ENCODE data around the gene CPED1. TPM values are rescaled to one million over a fixed set of nuclear protein-coding genes. Genes with fewer than 3 reads are reported as not detected.

Gene CPED1
- polyA plus RNA-seq, 1 donor from 2014 or later, result not detected

DNA sequence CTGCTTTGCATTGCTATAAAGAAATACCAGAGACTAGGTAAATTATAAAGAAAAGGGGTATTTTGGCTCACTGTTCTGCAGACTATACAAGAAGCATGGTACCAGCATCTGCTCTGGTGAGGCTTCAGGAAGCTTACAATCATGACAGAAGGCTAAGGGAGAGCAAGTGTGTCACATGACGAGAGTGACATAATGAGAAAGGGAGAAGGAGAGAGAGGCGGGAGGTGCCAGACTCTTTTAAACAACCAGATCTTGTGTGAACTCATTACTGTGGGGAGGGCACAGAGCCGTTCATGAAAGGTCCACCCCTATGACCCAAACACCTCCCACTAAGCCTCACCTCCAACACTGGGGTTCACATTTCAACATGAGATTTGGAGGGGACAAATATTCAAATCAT is 281.3 kb downstream of the CPED1 start:
- no peaks in the 10 kb centered on the region for H3K79me2 ChIP-seq (replicated peaks; ENCODE audit: insufficient read depth, low read length)
- no peak overlapping the region for H3K9ac ChIP-seq (ENCODE audit: low read length)
- H3K9me3 ChIP-seq (ENCODE audit: low read length), result no peaks in the 10 kb centered on the region
- H3K9me2 ChIP-seq (ENCODE audit: insufficient read depth, low read length), result no peaks in the 10 kb centered on the region
- no peak overlapping the region for H3K27ac ChIP-seq (ENCODE audit: low read length)
- TF ChIP-seq TAF1 (IDR thresholded peaks at IDR 0.05; ENCODE audit: low read depth) (no peak), RAD21 (conservative IDR thresholded peaks at IDR 0.05) (no peak), SMC3 (conservative IDR thresholded peaks at IDR 0.05; ENCODE audit: poor library complexity) (no peak), EP300 (conservative IDR thresholded peaks at IDR 0.05; ENCODE audit: poor library complexity, severe bottlenecking) (no peak), POLR2AphosphoS5 (IDR thresholded peaks at IDR 0.05) (no peak)
- TF ChIP-seq, protein P1, sequence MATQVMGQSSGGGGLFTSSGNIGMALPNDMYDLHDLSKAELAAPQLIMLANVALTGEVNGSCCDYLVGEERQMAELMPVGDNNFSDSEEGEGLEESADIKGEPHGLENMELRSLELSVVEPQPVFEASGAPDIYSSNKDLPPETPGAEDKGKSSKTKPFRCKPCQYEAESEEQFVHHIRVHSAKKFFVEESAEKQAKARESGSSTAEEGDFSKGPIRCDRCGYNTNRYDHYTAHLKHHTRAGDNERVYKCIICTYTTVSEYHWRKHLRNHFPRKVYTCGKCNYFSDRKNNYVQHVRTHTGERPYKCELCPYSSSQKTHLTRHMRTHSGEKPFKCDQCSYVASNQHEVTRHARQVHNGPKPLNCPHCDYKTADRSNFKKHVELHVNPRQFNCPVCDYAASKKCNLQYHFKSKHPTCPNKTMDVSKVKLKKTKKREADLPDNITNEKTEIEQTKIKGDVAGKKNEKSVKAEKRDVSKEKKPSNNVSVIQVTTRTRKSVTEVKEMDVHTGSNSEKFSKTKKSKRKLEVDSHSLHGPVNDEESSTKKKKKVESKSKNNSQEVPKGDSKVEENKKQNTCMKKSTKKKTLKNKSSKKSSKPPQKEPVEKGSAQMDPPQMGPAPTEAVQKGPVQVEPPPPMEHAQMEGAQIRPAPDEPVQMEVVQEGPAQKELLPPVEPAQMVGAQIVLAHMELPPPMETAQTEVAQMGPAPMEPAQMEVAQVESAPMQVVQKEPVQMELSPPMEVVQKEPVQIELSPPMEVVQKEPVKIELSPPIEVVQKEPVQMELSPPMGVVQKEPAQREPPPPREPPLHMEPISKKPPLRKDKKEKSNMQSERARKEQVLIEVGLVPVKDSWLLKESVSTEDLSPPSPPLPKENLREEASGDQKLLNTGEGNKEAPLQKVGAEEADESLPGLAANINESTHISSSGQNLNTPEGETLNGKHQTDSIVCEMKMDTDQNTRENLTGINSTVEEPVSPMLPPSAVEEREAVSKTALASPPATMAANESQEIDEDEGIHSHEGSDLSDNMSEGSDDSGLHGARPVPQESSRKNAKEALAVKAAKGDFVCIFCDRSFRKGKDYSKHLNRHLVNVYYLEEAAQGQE (IDR thresholded peaks at IDR 0.05; ENCODE audit: borderline replicate concordance), result no peak
- H2AFZ ChIP-seq (ENCODE audit: low read depth, low read length), result no peak overlapping the region
- no peaks in the 10 kb centered on the region for H3K36me3 ChIP-seq (ENCODE audit: insufficient read depth, low read length)
- H3K4me3 ChIP-seq (ENCODE audit: low read length), result no peak overlapping the region
- no peaks in the 10 kb centered on the region for H3K27me3 ChIP-seq (ENCODE audit: insufficient read depth, low read depth, low read length)
- H4K20me1 ChIP-seq (ENCODE audit: insufficient read depth), result no peaks in the 10 kb centered on the region
- no peaks in the 10 kb centered on the region for H3F3A ChIP-seq (ENCODE audit: insufficient read depth, low read length, poor library complexity, severe bottlenecking)
- no peak overlapping the region for H3K4me2 ChIP-seq (ENCODE audit: low read length)

DNA sequence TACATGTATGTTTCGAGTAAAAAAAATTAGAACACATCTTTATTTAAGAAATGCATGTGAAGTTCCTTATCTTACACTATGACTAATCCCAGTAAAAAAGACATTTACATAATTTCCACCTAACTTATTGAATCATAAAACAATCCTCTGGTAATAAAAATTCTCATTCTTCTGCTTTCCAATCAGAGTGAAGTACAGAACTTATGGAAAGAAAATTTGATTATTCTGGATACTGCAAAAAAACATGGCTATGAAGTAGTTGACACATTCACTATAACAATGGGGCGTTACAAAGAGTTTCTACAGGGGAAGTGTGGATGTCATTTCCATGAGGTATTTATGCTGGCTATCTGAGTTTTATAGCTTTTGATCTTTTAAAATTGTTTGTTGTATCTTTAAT is 282.6 kb downstream of the CPED1 start:
- Histone ChIP-seq H3K9me3 (ENCODE audit: low read length) (no peaks in the 10 kb centered on the region), H3K9ac (ENCODE audit: low read length) (no peak overlapping the region), H3K4me2 (ENCODE audit: low read length) (no peak overlapping the region), H3K27ac (ENCODE audit: low read length) (no peak overlapping the region), H3F3A (ENCODE audit: insufficient read depth, low read length, poor library complexity, severe bottlenecking) (no peaks in the 10 kb centered on the region), H3K9me2 (ENCODE audit: insufficient read depth, low read length) (no peaks in the 10 kb centered on the region), H4K20me1 (ENCODE audit: insufficient read depth) (no peaks in the 10 kb centered on the region), H3K79me2 (replicated peaks; ENCODE audit: insufficient read depth, low read length) (no peaks in the 10 kb centered on the region), H3K36me3 (ENCODE audit: insufficient read depth, low read length) (no peaks in the 10 kb centered on the region), H2AFZ (ENCODE audit: low read depth, low read length) (no peak overlapping the region), H3K4me3 (ENCODE audit: low read length) (no peak overlapping the region), H3K27me3 (ENCODE audit: insufficient read depth, low read depth, low read length) (no peaks in the 10 kb centered on the region)
- TF ChIP-seq EP300 (conservative IDR thresholded peaks at IDR 0.05; ENCODE audit: poor library complexity, severe bottlenecking) (no peak), SMC3 (conservative IDR thresholded peaks at IDR 0.05; ENCODE audit: poor library complexity) (no peak), RAD21 (conservative IDR thresholded peaks at IDR 0.05) (no peak), MXI1 (conservative IDR thresholded peaks at IDR 0.05; ENCODE audit: poor library complexity, severe bottlenecking) (no peak), POLR2AphosphoS5 (IDR thresholded peaks at IDR 0.05) (no peak), TAF1 (IDR thresholded peaks at IDR 0.05; ENCODE audit: low read depth) (no peak), EZH2 (IDR thresholded peaks at IDR 0.05; ENCODE audit: borderline replicate concordance, insufficient read depth, low read length, poor library complexity, severe bottlenecking) (no peak)
- TF ChIP-seq, protein P1 (IDR thresholded peaks at IDR 0.05; ENCODE audit: borderline replicate concordance), result no peak
- TF ChIP-seq, protein P2, sequence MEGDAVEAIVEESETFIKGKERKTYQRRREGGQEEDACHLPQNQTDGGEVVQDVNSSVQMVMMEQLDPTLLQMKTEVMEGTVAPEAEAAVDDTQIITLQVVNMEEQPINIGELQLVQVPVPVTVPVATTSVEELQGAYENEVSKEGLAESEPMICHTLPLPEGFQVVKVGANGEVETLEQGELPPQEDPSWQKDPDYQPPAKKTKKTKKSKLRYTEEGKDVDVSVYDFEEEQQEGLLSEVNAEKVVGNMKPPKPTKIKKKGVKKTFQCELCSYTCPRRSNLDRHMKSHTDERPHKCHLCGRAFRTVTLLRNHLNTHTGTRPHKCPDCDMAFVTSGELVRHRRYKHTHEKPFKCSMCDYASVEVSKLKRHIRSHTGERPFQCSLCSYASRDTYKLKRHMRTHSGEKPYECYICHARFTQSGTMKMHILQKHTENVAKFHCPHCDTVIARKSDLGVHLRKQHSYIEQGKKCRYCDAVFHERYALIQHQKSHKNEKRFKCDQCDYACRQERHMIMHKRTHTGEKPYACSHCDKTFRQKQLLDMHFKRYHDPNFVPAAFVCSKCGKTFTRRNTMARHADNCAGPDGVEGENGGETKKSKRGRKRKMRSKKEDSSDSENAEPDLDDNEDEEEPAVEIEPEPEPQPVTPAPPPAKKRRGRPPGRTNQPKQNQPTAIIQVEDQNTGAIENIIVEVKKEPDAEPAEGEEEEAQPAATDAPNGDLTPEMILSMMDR (IDR thresholded peaks at IDR 0.05; ENCODE audit: poor library complexity, severe bottlenecking), result no peak
